Osteoblast (primary cell): ENCODE data around the gene CDK5R1. TPM values are rescaled to one million over a fixed set of nuclear protein-coding genes. Genes with fewer than 3 reads are reported as not detected.

Experiments used
- DNase-seq: peaks from one replicate; pipeline ENCODE4 v3.0.0; 2011; ENCODE audit warnings: low spot score, mixed read lengths; ENCODE audit not compliant: insufficient read length; ENCODE audit errors: missing footprints
- H2AFZ ChIP-seq: 2 replicates; pipeline ENCODE4 v1.6.0; 2011; ENCODE audit warnings: mild to moderate bottlenecking, low read length
- H3K27ac ChIP-seq: 2 replicates; pipeline ENCODE4 v1.5.1; 2011; ENCODE audit warnings: mild to moderate bottlenecking, low read depth, low read length, moderate library complexity
- H3K27me3 ChIP-seq: 2 replicates; pipeline ENCODE4 v1.6.0; 2012; ENCODE audit warnings: mild to moderate bottlenecking, control low read depth, inconsistent platforms, low read length, moderate library complexity; ENCODE audit not compliant: insufficient read depth
- H3K36me3 ChIP-seq: 2 replicates; pipeline ENCODE4 v1.5.1; 2011; ENCODE audit warnings: mild to moderate bottlenecking, low read length, control low read depth, moderate library complexity; ENCODE audit not compliant: insufficient read depth
- H3K4me1 ChIP-seq: 2 replicates; pipeline ENCODE4 v1.5.1; 2011; ENCODE audit warnings: mild to moderate bottlenecking, low read length, control low read depth, moderate library complexity; ENCODE audit not compliant: insufficient read depth
- H3K4me2 ChIP-seq: 2 replicates; pipeline ENCODE4 v1.6.0; 2011; ENCODE audit warnings: mild to moderate bottlenecking, low read length; ENCODE audit not compliant: insufficient read depth
- H3K4me3 ChIP-seq: fragments of 200-600 bp; sonication (generic); 3 replicates; pipeline ENCODE4 v1.5.1; 2012; ENCODE audit warnings: mild to moderate bottlenecking, low read length, inconsistent platforms; ENCODE audit not compliant: insufficient read depth
- H3K79me2 ChIP-seq: 2 replicates; pipeline ENCODE4 v1.6.0; 2012; ENCODE audit warnings: mild to moderate bottlenecking, low read length, control low read depth, inconsistent platforms; ENCODE audit not compliant: insufficient read depth
- H3K9me3 ChIP-seq: 2 replicates; pipeline ENCODE4 v1.5.1; 2011; ENCODE audit warnings: low read depth, low read length, control low read depth
- H4K20me1 ChIP-seq: 2 replicates; pipeline ENCODE4 v1.6.0; 2012; ENCODE audit warnings: mild to moderate bottlenecking, low read length, control low read depth; ENCODE audit not compliant: insufficient read depth
- total RNA-seq: library from RNA; depleted of rRNA; stranded (reverse); fragments of >200 nt; gene quantifications from 2 replicates; pipeline ENCODE4 v1.2.3, GENCODE V29; 2012
- TF ChIP-seq, protein P1 (sequence below): IDR thresholded peaks from 2 replicates; pipeline ENCODE4 v1.5.1; 2011; ENCODE audit warnings: mild to moderate bottlenecking, low read depth, low read length, moderate library complexity; ENCODE audit errors: extremely low read depth

CDK5R1 gene
- total RNA-seq, 1 donor, result 0.72 TPM

DNA sequence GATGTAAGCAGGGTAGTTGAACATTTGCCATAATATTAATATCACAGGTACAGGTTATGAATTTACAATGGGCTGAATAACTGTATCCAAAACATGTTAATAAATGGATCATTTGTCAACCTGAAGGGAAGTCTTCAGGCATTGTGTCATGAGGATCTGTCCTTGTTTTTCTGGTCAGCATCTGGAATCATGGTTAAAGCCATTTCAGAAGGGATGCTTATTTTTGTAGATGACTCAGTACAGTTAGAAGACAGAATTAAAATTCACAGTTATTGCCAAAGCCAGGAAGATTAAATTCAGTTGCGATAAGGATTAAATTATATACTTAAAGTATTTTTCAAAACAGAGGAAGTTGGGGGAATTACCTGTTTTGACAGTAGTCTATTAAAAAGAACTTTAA is 34.5 kb upstream of the CDK5R1 start:
- Histone ChIP-seq H4K20me1 (peaks cover 50% of the 10 kb centered on the region), H3K27me3 (no peaks in the 10 kb centered on the region), H2AFZ (no peak overlapping the region), H3K27ac (no peak overlapping the region), H3K4me1 (peaks cover 9% of the 10 kb centered on the region), H3K79me2 (peaks cover 89% of the 10 kb centered on the region), H3K36me3 (peaks cover 69% of the 10 kb centered on the region), H3K4me3 (no peak overlapping the region), H3K9me3 (no peaks in the 10 kb centered on the region), H3K4me2 (no peak overlapping the region)
- TF ChIP-seq, protein P1, sequence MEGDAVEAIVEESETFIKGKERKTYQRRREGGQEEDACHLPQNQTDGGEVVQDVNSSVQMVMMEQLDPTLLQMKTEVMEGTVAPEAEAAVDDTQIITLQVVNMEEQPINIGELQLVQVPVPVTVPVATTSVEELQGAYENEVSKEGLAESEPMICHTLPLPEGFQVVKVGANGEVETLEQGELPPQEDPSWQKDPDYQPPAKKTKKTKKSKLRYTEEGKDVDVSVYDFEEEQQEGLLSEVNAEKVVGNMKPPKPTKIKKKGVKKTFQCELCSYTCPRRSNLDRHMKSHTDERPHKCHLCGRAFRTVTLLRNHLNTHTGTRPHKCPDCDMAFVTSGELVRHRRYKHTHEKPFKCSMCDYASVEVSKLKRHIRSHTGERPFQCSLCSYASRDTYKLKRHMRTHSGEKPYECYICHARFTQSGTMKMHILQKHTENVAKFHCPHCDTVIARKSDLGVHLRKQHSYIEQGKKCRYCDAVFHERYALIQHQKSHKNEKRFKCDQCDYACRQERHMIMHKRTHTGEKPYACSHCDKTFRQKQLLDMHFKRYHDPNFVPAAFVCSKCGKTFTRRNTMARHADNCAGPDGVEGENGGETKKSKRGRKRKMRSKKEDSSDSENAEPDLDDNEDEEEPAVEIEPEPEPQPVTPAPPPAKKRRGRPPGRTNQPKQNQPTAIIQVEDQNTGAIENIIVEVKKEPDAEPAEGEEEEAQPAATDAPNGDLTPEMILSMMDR, result no peak
- no peak for DNase-seq

DNA sequence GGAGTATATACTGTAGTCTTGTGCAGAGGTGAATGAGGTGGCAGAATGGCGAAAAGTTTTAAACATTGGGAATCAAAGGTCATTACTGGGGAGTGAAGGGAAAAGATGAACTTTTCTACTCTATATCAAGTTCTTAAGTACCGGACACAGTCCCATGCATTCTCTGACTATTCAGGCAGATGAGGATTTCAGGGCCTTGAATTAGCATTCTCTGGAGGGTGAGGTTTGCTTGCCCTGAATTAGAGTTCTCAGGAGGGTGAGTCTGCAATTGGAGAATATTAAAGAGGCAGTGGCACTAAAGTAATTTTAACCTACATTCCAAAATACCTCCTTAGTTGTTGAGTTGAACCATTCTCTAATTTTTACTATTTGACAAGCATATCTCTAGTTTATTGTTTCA is 33.4 kb upstream of the CDK5R1 start:
- peaks cover 77% of the 10 kb centered on the region for H3K36me3 ChIP-seq
- no peak overlapping the region for H2AFZ ChIP-seq
- peaks cover 53% of the 10 kb centered on the region for H4K20me1 ChIP-seq
- peaks cover 87% of the 10 kb centered on the region for H3K79me2 ChIP-seq
- peaks cover 9% of the 10 kb centered on the region for H3K4me1 ChIP-seq
- H3K4me2 ChIP-seq, result no peak overlapping the region
- H3K27ac ChIP-seq, result no peak overlapping the region
- no peaks in the 10 kb centered on the region for H3K9me3 ChIP-seq
- DNase-seq, result no peak
- no peaks in the 10 kb centered on the region for H3K27me3 ChIP-seq
- H3K4me3 ChIP-seq, result no peak overlapping the region
- TF ChIP-seq, protein P1, result no peak

DNA sequence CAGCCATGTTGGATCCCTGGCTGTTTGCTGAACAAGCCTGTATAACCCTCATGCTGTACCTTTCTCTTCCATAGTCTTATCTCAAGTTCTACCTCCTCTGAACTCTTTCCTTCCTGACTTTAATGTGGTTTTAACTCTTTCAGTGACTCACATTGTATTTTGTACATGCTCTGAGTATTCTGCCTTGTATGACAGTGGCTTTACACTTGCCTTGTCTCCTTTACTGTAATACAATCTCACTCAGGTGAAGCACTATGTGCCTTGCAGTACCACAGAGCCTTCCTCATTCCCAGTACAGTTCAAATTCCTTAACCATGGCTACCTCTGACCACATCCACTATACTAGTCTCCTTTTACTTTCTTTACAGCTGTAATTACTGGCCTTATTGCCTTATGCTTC is 28.4 kb upstream of the CDK5R1 start:
- Histone ChIP-seq H3K9me3 (no peaks in the 10 kb centered on the region), H2AFZ (no peak overlapping the region), H3K4me2 (no peak overlapping the region), H3K4me1 (no peaks in the 10 kb centered on the region), H3K27ac (no peak overlapping the region), H3K27me3 (no peaks in the 10 kb centered on the region), H3K36me3 (peaks cover 80% of the 10 kb centered on the region), H4K20me1 (peaks cover 51% of the 10 kb centered on the region), H3K4me3 (no peak overlapping the region), H3K79me2 (peaks cover 77% of the 10 kb centered on the region)
- no peak for DNase-seq
- TF ChIP-seq, protein P1, result no peak

DNA sequence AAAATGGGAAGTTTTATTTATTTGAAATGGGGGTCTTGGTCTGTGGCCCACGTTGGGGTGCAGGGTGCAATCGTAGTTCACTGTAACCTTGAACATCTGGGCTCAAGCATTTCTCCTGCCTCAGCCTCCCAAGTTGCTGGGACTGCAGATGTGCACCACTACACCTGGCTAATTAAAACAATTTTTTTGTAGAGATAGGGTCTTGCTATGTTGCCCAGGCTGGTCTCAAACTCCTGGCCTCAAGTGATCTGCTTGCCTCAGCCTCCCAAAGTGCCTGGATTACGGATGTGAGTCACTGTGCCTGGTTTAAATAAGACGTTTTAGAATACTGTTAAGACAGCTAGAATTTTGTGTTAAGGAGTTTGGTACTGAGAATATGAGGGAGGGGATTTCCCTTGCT is 26.7 kb upstream of the CDK5R1 start:
- H3K4me3 ChIP-seq, result no peak overlapping the region
- TF ChIP-seq, protein P1, result no peak
- no peak overlapping the region for H3K4me2 ChIP-seq
- no peaks in the 10 kb centered on the region for H3K4me1 ChIP-seq
- H4K20me1 ChIP-seq, result peaks cover 52% of the 10 kb centered on the region
- no peak overlapping the region for H2AFZ ChIP-seq
- H3K9me3 ChIP-seq, result no peaks in the 10 kb centered on the region
- peaks cover 78% of the 10 kb centered on the region for H3K36me3 ChIP-seq
- no peak for DNase-seq
- H3K27ac ChIP-seq, result no peak overlapping the region
- peaks cover 71% of the 10 kb centered on the region for H3K79me2 ChIP-seq
- no peaks in the 10 kb centered on the region for H3K27me3 ChIP-seq
